Stimulated activated naive CD4-positive, alpha-beta T cell treated with Interleukin-2 at 50 U/mL for 16 hours (primary cell): ENCODE data around the gene ZNF30.
A peak's percentile ranks its signal among the peaks of the same experiment; 100 is the strongest.
"Not testable (repeated sequence)": the region's sequence is repeated elsewhere in the genome, so short reads cannot be mapped to it uniquely, and the experiment has no call there.

ENCODE experiments used
- DNase-seq: peaks from one replicate; lab custom pipeline; 2025; lab: John Stamatoyannopoulos, UW

ZNF30 gene

DNA sequence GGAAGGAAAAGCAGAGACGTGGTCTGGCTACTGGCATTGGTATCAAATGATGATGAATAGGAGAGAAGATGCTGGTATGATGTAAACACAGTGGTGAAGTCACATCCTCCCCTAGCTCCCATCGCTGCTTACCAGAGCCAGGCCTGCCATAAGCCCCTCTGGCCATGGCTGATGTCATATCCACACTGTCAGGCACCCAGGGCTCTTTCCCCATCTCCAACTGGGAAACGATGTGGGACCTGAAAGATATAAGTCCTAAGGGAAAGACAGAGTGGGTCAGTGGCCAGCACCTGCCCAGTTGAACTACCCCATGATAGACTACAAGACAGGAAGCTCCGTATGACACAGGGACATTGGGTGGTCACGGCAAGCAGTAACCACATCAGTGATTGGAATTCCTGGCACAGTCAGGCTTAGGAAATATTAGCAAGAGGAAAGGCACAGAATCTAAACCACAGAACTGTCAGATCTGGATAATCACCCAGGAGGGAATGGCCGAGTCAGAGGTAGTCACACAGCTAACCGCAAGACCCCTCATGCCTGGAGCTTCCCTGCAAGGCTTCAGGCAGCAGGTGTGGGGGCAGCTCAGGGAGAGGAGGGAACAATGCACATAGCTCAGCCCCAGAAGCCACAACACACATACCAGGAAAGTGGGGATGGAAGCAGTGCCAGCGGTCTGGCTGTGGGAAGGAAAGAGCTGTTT is 33.6 kb downstream of the ZNF30 start:
- no peak for DNase-seq

DNA sequence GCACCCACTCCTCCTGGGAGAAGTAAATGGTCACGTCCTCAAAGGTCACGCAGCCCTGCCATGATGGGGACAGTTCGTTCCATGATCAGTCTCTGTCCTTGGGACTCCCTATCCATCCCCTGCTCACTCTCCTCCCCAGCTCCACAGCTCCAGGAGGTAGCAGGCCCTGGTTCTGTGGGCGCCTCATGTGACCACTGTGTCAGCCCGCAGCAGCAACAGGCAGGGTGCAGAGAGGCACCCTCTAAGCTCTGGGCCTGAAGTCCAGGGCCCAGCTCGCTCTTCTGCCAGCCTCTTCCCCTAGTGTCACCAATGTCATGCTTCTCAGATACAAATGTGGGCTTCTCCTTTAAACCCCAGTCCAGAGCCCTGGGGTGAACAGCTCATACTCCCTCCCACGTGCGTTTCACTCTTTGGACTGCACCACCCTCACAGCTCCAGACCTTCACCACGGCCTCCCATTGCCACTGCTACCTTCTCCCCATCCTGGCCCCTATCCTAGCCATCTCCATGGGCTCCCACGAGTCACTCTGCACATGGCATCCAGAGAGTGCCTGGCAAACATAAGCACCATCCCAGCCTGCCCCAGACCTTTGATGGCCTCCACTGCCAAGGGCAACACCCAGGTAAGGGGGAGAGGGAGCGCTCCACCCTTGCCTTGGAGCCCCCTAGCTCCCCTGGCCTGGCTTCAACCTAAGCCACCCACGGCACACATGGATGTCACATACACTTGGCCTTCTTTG is 34.4 kb downstream of the ZNF30 start:
- DNase-seq: no peak

DNA sequence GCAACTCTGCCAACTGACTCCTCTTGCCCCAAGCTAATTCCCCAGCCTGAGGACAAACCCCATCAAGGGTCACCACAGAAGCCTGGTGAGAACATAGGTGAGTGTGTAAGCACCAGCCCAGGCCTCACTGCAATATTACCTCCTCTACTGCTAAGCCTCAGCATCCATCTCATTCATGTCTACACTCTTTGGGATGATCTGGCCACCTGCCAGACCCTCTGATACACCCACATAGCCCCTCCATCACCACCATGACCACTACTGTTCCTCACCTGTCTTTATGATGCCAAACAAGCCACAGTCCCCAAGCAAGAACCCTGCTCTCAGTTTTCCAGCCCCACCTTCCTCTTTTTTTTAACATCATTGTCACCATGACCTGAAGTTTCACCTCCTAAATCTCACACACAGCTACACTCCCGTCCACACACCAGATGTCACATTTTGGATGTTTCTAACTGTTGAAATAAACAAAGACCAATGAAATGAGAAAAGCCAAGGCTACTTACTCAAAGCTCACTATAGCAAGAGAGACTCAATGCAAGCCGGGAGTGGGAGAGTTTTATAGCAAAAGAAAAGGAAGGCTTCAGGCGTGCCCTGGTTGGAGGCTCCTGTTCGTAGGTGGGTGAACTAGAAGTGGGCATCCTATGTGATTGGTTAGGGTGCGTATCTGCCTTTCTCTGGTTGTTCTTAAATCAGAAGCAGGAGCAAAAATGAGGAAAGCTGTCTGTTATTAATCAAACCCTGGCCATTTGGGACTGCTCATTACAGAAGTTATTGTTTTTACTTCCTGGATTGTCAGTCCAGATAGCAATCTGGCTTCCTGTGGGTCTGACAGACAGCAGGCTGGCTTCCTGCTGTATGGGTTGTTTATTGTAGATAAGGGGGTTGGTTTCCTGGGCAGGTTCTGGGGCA is 35.3 kb downstream of the ZNF30 start:
- no peak for DNase-seq

DNA sequence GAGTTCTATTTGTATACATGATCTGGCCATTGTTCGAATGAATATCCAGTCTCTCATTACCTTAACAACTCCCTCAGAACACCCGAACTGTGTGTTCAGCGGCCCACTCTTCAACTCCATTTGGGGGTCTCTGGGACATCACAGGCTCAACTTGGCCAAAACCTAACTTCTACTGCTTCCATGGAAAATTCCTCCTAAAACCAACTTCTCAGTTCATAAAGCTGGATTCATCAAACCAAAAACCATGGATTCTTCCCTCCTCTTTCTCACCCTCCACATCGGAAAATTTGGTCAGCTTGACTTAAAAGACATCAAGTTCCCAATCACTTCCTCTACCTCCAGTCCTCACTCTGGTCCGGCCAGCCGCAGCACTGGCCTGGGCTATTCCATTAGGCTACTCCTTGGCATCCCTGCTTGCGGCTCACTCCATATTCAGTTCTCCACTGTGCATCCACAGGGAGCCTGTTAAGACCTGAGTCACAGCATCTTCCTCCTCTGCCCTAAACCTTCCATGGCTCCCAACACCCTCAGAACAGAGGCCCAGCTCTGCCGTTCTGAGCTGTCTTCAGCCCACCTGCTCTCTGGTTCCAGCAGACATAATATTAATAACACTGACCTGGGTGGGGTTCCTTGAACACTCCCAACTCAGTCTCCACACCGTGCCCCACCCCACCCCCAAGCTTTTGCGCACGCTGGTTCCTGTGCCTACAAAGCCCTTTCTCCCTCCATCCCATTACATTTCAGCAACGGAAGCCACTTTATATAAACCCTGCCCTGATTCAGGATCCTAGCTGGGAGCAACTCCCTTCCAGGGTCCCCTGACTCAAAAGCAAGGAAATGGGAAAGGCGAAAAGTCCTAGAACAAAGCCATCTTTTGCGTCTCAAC is 36.2 kb downstream of the ZNF30 start:
- DNase-seq: no peak

DNA sequence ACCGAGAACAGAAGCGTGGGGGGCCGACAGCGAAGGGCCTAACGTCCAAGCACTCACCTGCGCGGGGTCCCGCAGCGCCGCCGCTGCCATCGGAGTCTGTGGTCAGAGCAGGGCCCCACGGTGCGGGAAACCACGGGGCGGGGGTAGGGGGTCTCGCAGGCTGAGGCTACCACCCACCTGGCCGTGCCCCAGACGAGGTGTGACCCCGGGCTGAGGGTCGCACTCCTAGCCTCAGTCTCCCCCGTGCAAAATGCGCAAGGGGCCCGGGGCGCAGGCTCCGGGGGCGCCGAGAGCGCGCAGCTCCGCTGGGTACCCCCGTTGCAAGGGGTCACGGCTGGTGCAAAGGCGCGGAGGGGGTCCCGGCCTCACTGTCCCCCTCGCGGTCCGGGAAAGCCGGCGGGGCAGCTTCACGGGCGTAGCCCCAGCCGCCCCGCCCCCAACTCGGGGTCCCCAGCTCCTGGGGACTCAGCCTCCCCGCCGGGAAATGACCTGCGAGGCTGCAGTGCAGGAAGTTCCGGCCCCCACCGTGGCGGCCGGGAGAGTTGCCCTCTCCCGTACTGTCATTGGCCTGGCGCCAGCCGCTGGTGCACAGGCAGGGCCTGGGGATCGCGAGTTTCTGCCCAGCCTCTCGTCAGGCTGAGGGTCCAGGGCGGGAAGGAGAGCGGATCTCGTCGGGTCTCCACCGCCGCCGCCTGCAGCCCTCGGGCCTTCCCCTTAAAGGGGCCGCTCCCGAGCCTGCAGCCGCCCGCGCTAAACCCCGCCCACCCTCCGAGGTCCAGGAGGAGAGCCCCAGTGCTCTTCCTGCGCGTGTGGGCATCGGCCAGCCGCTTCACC is 37.1 kb downstream of the ZNF30 start, which contains the start of gene ZNF792:
TSS of gene ZNF792 (minus strand) at position 657 of the 834 bp plus-strand sequence. CDS start at position 90, 567 bp downstream.
- peak; percentile 28 for DNase-seq

DNA sequence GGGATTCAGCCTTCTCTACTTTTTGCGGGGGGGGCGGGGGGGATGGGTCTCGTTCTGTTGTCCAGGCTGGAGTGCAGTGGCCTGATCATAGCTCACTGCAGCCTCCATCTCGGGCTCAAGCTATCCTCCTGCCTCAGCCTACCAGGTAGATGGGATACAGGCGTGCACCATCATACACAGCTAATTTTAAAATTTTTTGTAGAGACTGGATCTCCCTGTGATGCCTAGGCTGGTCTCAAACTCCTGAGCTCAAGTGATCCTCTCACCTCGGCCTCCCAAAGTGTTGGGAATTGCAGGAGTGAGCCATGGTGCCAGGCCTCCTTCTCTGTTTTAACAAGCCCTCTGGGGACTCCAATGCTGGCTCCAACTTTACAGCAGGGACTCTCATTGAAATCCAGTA is 37.9 kb downstream of the ZNF30 start:
- no peak for DNase-seq

DNA sequence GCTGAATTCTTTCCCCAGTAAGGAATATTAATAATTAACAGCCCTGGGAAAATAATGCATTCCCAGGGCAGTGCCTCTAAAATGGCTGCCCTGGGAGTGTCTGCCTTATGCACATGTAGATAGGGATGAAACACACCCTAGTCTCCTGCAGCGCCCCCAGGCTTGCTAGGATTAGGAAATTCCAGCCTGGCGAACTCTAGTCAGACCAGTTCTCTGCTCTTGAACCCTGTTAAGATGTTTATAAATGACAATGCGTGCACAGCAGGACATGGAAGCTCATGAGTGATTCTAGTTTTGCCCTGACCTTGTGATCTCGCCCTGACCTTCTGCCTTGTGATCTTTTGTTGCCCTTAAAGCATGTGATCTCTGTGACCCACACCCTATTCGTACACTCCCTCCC is 38.8 kb downstream of the ZNF30 start:
- not testable (repeated sequence) for DNase-seq

DNA sequence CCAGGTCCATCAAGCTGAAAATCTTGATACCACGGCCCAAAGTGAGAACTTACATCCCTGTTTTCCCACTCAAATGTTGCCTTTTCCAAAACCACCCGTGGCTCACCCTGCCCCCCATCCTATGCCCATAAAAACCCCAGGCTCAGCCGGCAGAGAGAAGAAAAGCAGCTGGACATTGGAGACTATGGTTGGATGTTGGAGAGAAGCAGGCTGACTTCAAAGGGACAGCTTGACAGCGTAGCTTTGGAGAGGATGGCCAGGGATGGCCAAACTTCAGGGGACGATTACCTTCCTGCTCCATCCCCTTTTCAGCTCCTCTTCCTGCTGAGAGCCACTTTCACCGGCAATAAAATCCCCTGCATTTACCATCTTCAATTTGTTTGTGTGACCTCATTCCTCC is 40.8 kb downstream of the ZNF30 start:
- no peak for DNase-seq

DNA sequence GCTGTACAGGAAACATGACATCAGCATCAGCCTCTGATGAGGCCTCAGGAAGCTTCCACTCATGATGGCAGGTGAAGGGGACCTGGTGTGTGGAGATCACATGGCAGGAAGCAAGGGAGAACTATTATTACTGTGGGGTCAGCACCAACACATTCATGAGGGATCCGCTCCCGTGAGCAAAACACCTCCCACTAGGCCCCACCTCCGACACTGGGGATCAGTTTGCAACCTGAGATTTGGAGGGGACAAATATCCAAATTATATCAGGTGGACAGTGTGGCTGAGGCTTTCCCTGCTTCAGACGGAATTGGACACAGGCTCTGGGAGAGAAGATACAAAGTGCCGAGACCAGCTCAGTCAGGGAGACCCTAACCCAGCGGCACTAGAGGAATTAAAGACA is 43.0 kb downstream of the ZNF30 start:
- DNase-seq: no peak

DNA sequence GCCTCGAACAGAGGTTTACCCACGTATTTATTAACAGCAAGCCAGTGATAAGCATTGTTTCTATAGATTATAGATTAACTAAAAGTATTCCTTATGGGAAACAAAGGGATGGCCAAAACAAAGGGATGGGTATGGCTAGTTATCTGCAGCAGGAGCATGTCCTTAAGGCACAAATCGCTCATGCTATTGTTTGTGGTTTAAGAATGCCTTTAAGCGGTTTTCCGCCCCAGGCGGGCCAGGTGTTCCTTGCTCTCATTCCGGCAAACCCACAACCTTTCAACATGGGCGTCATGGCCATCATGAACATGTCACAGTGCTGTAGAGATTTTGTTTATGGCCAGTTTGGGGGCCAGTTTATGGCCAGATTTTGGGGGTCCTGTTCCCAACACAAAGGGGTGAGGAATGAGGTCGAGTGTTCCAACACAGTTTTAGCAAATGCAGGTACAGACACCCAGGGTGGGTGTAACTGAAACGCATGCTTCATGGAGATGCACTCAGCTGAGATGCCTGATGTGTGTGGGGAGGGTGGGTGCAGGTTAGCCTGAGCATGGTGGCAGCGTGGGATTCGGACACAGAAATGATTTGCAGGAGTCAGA is 43.6 kb downstream of the ZNF30 start:
- DNase-seq: not testable (repeated sequence)

DNA sequence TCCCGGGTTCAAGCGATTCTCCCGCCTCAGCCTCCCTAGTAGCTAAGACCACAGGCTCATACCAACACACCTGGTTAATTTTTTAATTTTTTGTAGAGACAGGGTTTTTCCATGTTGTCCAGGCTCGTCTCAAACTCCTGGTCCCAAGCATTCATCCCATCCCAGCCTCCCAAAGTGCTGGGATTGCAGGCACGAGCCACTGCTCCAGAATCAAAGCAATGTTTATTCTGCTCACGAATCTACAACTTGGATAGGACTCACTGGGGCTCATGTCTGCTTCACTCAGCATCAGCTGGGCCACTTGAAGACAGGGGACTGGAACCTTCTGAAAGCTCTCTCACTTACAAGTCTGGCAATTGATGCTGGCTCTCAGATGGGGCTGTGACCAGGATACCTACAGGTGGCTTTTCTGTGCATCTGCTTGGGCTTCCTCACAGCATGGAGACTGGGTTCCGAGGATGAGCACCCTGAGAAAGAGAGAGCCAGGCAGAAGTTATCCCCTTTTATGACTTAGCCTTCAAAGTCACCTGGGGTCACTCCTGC is 45.5 kb downstream of the ZNF30 start:
- no peak for DNase-seq

DNA sequence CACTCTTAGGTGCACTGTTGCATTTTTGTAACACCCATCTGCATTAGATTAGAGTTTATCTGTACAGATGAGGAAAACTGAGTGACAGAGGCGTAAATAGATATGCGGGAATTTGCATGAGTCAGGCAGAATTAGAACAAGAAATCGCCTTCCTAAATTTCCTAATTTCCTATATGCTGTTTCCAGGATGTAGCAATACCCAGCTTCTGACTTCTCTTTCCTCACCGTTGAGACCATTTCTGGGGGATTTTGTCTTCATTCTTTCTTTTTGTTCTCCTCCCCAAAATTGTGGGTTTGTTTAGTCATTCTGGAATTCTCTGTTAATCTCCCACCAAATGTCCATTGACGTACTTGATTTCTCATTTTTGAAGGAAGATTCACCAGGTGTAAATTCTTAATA is 47.9 kb downstream of the ZNF30 start:
- DNase-seq: no peak

DNA sequence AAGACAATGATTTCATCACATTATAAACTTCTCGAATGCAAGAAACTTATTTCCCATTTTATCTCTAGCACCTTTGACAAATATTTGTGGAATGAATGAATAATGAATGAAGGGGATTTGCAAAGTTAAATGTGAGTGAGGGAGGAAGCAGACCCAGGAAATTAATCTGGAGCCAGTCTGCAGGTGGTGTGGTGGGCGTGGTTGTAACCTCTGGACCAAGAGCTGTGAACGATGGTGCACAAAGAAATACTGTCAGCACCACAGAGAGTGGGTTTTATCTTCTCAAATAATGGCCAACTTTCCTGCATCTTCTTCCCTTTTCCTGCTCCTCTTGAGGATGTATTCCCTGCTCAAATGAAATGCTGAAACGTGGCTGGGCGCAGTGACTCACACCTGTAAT is 48.4 kb downstream of the ZNF30 start:
- DNase-seq: no peak

DNA sequence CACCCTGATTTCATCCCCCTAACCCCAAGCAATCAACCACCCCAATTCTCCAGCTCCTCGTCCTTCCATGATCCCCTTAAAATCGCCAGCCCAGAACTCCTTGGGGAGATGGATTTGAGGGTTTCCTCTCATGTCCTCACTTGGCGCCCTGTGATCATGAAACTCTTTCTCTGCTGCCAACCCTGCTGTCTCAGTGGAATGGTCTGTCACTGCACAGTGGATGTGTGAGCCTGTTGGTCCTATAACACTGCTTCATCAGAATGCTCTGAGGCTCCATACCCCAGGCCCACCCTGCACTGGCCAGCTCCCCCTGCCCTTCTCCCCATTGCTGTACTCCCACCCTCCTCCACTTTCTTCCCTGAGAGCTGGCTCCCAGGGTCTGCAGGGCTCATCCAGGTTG is 49.9 kb downstream of the ZNF30 start:
- no peak for DNase-seq

DNA sequence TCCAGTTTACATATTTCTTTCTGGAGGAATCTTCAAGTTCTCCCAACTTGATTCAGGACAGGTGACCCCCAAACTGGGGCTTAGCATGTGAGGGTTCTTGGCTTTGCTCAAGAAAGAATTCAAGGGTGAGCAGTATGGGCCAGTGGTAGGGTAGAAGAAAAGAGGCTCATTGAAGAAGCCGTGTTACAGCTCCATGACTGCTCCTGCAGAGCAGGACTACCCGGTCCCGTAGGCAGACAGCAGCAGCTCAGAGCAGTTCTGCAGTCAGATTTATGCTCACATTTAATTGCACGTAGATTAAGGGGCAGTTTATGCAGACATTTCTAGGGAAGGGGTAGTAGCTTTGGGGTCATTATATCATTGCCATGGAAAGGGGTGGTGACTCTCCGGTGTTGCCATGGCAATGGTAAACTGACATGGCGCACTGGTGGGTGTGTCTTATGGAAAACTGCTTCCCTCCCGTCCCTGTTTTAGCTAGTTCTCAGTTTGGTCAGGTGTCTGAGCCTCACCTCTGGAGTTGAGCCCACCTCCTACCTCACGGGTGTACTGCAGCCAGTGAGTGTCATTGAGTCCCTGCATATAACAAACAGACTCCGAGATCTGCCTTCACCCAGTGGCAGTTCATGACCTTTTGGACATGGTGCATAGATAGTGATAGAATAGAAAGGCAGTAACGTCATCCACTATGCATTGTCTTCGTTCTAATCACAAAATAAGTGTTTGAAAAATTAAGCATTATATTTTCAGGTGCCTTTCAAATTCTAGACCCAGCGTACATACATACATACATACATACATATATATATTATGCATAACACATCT is 53.3 kb downstream of the ZNF30 start:
- no peak for DNase-seq

DNA sequence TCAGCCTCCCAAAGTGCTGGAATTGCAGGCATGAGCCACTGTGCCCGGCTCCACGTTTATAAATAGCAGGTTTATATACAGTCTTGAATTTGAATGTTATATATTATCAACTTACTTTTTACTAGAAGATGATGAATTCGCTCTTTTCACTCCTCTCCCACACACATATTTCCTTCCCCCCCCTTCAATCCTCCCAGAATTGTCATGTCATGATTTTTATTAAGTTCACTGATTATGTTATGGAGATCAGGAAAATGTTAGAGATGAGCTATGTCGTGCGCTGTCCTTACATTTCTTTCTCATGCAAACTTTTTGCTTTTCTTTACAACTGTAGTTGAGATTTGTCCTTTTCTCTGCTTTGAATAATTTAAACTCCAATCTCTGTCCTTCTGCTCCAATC is 55.6 kb downstream of the ZNF30 start:
- DNase-seq: no peak

DNA sequence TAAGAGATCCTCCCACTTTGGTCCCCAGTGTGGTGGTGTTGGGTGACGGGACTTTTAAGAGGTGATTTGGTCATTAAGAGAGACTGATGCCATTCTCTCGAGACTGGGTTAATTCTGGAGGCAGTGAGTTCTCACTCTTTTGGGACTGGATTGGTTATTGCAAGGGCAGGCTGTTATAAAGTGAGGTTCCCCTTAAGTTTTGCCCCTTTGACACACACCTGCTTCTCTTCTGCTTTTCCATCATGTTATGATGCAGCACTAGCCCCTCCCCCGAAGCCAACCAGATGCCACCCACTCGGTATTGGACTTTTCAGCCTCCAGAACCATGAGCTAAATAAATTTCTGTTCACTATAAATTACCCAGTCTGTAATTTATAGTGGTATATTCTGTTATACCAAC is 57.1 kb downstream of the ZNF30 start:
- no peak for DNase-seq

DNA sequence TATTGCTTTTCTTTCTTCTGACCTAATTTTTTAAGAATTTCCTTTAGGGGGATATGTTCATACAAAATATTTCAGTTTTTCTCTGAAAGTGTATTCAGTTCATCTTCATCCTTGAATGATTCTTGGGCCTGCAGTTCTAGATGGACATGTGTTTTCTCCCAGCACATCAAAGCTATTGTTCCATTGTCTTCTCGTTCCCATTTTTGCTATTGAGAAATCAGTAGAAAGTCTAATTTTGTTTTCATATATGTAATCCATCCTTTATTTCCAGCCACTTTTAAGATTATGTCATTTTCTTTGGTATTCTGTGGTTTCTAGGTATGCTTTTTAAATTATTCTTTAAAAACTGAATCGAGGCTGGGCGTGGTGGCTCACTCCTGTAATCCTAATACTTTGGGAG is 57.6 kb downstream of the ZNF30 start:
- no peak for DNase-seq
